ENCODE data around the gene PREP.

The PREP gene

DNA sequence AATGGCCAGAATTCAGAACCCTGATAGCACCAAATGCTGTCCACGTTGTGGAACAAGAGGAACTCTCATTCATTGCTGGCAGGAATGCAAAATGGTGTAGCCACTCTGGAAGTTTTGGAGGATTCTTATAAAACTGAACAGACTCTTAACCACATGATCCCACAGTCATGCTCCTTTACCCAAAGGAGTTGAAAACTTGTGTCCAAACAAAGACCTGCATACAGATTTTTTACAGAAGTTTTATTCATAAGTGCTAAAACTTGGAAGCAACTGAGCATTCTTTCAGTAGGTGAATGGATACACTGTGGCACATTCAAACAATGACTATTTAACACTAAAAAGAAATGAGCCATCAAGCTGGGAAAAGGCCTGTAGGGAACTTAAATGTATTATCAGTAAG, 32.5 kb downstream of the PREP start:
- H4K20me1 ChIP-seq (ENCODE audit: low read depth, low read length): no peaks in the 10 kb centered on the region
- no peak overlapping the region for H3K27ac ChIP-seq (ENCODE audit: low read depth, low read length)
- H3K27me3 ChIP-seq (ENCODE audit: low read length): no peaks in the 10 kb centered on the region
- H3F3A ChIP-seq (ENCODE audit: insufficient read depth): no peaks in the 10 kb centered on the region
- no peaks in the 10 kb centered on the region for H3K36me3 ChIP-seq (ENCODE audit: low read length)
- H3K9ac ChIP-seq (ENCODE audit: low read length): no peak overlapping the region
- no peaks in the 10 kb centered on the region for H3K79me2 ChIP-seq (ENCODE audit: insufficient read depth, low read length)
- TF ChIP-seq CTCF (IDR thresholded peaks at IDR 0.05; ENCODE audit: insufficient read depth, low read length, poor library complexity, severe bottlenecking) (no peak), EZH2phosphoT487 (conservative IDR thresholded peaks at IDR 0.05; ENCODE audit: low read length) (no peak)
- H3K9me2 ChIP-seq (replicated peaks; ENCODE audit: insufficient read depth, low read length): no peaks in the 10 kb centered on the region
- no peak overlapping the region for H3K4me3 ChIP-seq (ENCODE audit: insufficient read depth, low read length, poor library complexity, severe bottlenecking)
- H3K9me3 ChIP-seq (ENCODE audit: insufficient read depth, low read length): no peaks in the 10 kb centered on the region
- H2AFZ ChIP-seq (ENCODE audit: low read depth, low read length, severe bottlenecking): no peak overlapping the region
- H3K4me2 ChIP-seq (ENCODE audit: low read depth, low read length, poor library complexity, severe bottlenecking): no peak overlapping the region

DNA sequence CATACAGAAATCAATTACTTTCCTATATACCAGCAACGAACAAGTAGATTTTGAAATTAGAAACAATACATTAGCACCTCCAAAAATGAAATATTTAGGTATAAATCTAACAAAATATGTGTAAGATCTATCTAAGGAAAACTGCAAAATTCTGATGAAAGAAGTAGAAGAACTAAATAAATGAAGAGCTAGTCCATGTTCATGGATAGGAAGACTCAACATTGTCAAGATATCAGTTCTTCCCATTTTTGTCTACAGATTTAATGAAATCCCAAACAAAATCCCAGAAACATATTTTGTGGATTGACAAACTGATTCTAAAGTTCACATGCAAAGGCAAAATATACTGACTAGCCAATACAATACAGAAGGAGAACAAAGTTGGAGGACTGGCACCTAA, 33.7 kb downstream of the PREP start:
- Histone ChIP-seq H3K27me3 (ENCODE audit: low read length) (no peaks in the 10 kb centered on the region), H3K9me2 (replicated peaks; ENCODE audit: insufficient read depth, low read length) (no peaks in the 10 kb centered on the region), H4K20me1 (ENCODE audit: low read depth, low read length) (no peaks in the 10 kb centered on the region), H3F3A (ENCODE audit: insufficient read depth) (no peaks in the 10 kb centered on the region), H3K36me3 (ENCODE audit: low read length) (no peaks in the 10 kb centered on the region), H3K4me2 (ENCODE audit: low read depth, low read length, poor library complexity, severe bottlenecking) (no peak overlapping the region), H3K79me2 (ENCODE audit: insufficient read depth, low read length) (no peaks in the 10 kb centered on the region), H3K9me3 (ENCODE audit: insufficient read depth, low read length) (no peaks in the 10 kb centered on the region), H3K4me3 (ENCODE audit: insufficient read depth, low read length, poor library complexity, severe bottlenecking) (no peak overlapping the region), H3K27ac (ENCODE audit: low read depth, low read length) (no peak overlapping the region), H2AFZ (ENCODE audit: low read depth, low read length, severe bottlenecking) (no peak overlapping the region), H3K9ac (ENCODE audit: low read length) (no peak overlapping the region)
- TF ChIP-seq CTCF (IDR thresholded peaks at IDR 0.05; ENCODE audit: insufficient read depth, low read length, poor library complexity, severe bottlenecking): no peak
- no peak for TF ChIP-seq EZH2phosphoT487 (conservative IDR thresholded peaks at IDR 0.05; ENCODE audit: low read length)

DNA sequence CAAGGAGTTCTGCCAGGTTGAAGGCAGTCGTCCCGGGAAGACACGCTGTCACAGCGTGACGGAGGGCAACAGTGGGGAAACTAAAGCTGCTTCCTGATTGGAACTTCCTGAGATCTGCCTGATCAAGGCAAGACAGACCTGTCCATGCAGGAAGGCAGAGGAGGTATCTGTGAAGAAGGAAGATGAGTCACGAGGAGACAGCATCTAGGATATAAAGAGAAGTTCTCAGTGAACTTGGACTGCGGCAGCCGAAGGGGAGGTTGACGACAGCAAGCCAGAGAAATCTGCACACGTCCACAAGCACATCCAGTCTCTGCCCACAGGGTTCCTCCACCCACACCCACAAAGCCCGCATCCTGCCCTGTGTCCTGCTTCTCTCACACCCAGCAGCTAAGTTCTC, 38.6 kb downstream of the PREP start:
- TF ChIP-seq EZH2phosphoT487 (conservative IDR thresholded peaks at IDR 0.05; ENCODE audit: low read length) (no peak), CTCF (IDR thresholded peaks at IDR 0.05; ENCODE audit: insufficient read depth, low read length, poor library complexity, severe bottlenecking) (no peak)
- Histone ChIP-seq H4K20me1 (ENCODE audit: low read depth, low read length) (no peaks in the 10 kb centered on the region), H2AFZ (ENCODE audit: low read depth, low read length, severe bottlenecking) (no peak overlapping the region), H3K9me2 (replicated peaks; ENCODE audit: insufficient read depth, low read length) (no peaks in the 10 kb centered on the region), H3K27me3 (ENCODE audit: low read length) (no peaks in the 10 kb centered on the region), H3F3A (ENCODE audit: insufficient read depth) (no peaks in the 10 kb centered on the region), H3K36me3 (ENCODE audit: low read length) (no peaks in the 10 kb centered on the region; the same call in 1 of the 2 replicates), H3K9ac (ENCODE audit: low read length) (no peak overlapping the region), H3K4me3 (ENCODE audit: insufficient read depth, low read length, poor library complexity, severe bottlenecking) (no peak overlapping the region), H3K4me2 (ENCODE audit: low read depth, low read length, poor library complexity, severe bottlenecking) (no peak overlapping the region), H3K79me2 (ENCODE audit: insufficient read depth, low read length) (no peaks in the 10 kb centered on the region), H3K27ac (ENCODE audit: low read depth, low read length) (no peak overlapping the region), H3K9me3 (ENCODE audit: insufficient read depth, low read length) (no peaks in the 10 kb centered on the region)
